GM12878 (cell line): ENCODE data around the gene KLHDC1. TPM values are rescaled to one million over a fixed set of nuclear protein-coding genes. Genes with fewer than 3 reads are reported as not detected.
A peak's percentile ranks its signal among the peaks of the same experiment; 100 is the strongest.

Source experiments
- ATAC-seq: fragments of 200-7000 bp; cut with Tn5 transposase; 3 replicates; pipeline ENCODE4 v1.9.1; 2020; ENCODE audit warnings: mild to moderate bottlenecking, moderate library complexity
- BruUV-seq: library from RNA; stranded (reverse); fragments of 400-500 nt; replicated peaks from 2 replicates; lab custom pipeline; 2021; lab: Mats Ljungman, UMichigan
- CTCF ChIA-PET: fragments of 300-600 bp; sonication (Branson Sonifier 250); formaldehyde crosslinking; extraction: SDS; loops from one replicate; lab custom pipeline; 2021; ENCODE audit warnings: inconsistent platforms; lab: Yijun Ruan, JAX
- POLR2A ChIA-PET: fragments of 350-600 bp; formaldehyde crosslinking; extraction: SDS; loops from one replicate; lab custom pipeline; 2021; ENCODE audit warnings: inconsistent platforms; lab: Charles Lee
- RAD21 ChIA-PET: fragments of 300-600 bp; sonication (Branson Sonifier 250); formaldehyde crosslinking; loops from one replicate; lab custom pipeline; 2023; ENCODE audit warnings: antibody characterized with exemption; ENCODE audit not compliant: unreplicated experiment; lab: Charles Lee
- SMC1A ChIA-PET: fragments of 300-600 bp; sonication (Branson Sonifier 250); formaldehyde crosslinking; loops from one replicate; lab custom pipeline; 2023; ENCODE audit not compliant: unreplicated experiment, uncharacterized antibody; lab: Charles Lee
- DNase-seq: peaks from one replicate; pipeline ENCODE4 v3.0.0-alpha.2; 2011; ENCODE audit warnings: low read depth, low spot score
- FAIRE-seq: peaks from 3 replicates; lab custom pipeline; 2011; peaks lifted over from hg19 to GRCh38; lab: Jason Lieb, UNC
- H2AFZ ChIP-seq: 2 replicates; pipeline ENCODE4 v1.6.0; 2011; ENCODE audit warnings: low read depth, low read length, control low read depth; ENCODE audit not compliant: control insufficient read depth
- H3K27ac ChIP-seq: 2 replicates; pipeline ENCODE4 v1.5.1; 2011; ENCODE audit warnings: control low read depth; ENCODE audit not compliant: control insufficient read depth, insufficient read depth
- H3K27me3 ChIP-seq, 2 experiments: replicated peaks in 1 of 2; 2 replicates each; pipeline versions ENCODE4 v1.6.0 to v1.6.1; 2011; ENCODE audit warnings: low read length in 1 of 2; ENCODE audit not compliant: control insufficient read depth in 2 of 2, insufficient read depth in 2 of 2
- H3K36me3 ChIP-seq, 2 experiments: 2 replicates each; pipeline ENCODE4 v1.5.1; 2011; ENCODE audit warnings: low read length in 1 of 2; ENCODE audit not compliant: control insufficient read depth in 2 of 2, insufficient read depth in 2 of 2
- H3K4me1 ChIP-seq: 2 replicates; pipeline ENCODE4 v1.6.1; 2011; ENCODE audit warnings: mild to moderate bottlenecking, low read length, moderate library complexity, mixed read lengths; ENCODE audit not compliant: control insufficient read depth, insufficient read depth
- H3K4me2 ChIP-seq: 2 replicates; pipeline ENCODE4 v1.6.0; 2011; ENCODE audit warnings: control low read depth; ENCODE audit not compliant: control insufficient read depth, insufficient read depth
- H3K4me3 ChIP-seq: fragments of 200-600 bp; sonication (generic); 2 replicates; pipeline ENCODE4 v1.5.1; 2016
- H3K79me2 ChIP-seq: 2 replicates; pipeline ENCODE4 v1.6.0; 2011; ENCODE audit warnings: low read length; ENCODE audit not compliant: control insufficient read depth, insufficient read depth
- H3K9ac ChIP-seq: 2 replicates; pipeline ENCODE4 v1.8.0; 2011; ENCODE audit warnings: low read length, control low read depth, mixed read lengths; ENCODE audit not compliant: control insufficient read depth, insufficient read depth
- H3K9me3 ChIP-seq: replicated peaks from 3 replicates; pipeline ENCODE4 v1.5.1; 2011; ENCODE audit warnings: mild to moderate bottlenecking, low read length; ENCODE audit not compliant: control insufficient read depth, insufficient read depth
- H4K20me1 ChIP-seq: 2 replicates; pipeline ENCODE4 v1.6.0; 2011; ENCODE audit not compliant: control insufficient read depth, insufficient read depth
- CREB1 ChIP-seq: IDR thresholded peaks from 2 replicates; pipeline ENCODE4 v1.6.1; 2012; ENCODE audit warnings: low read depth, mild to moderate bottlenecking, inconsistent platforms
- E4F1 ChIP-seq: fragments of 450-650 bp; IDR thresholded peaks from 2 replicates; pipeline ENCODE4 v1.6.1; 2018; ENCODE audit warnings: borderline replicate concordance, mild to moderate bottlenecking; ENCODE audit not compliant: partially characterized antibody
- ETV6 ChIP-seq, 2 experiments: fragments of 450-650 bp in 1 of 2; IDR thresholded peaks in 1 of 2; conservative IDR thresholded peaks in 1 of 2; 2 replicates each; pipeline ENCODE4 v1.6.1; 2014; ENCODE audit warnings: antibody characterized with exemption in 1 of 2, borderline replicate concordance in 1 of 2, low read depth in 1 of 2, mild to moderate bottlenecking in 1 of 2, moderate library complexity in 1 of 2
- HCFC1 ChIP-seq: fragments of 150-350 bp; IDR thresholded peaks from 2 replicates; pipeline ENCODE4 v1.6.1; 2014; ENCODE audit warnings: low read length
- KAT2A ChIP-seq: conservative IDR thresholded peaks from 2 replicates; pipeline ENCODE4 v1.6.1; 2011; ENCODE audit warnings: low read depth, low read length; ENCODE audit not compliant: control insufficient read depth
- LARP7 ChIP-seq: fragments of 450-650 bp; IDR thresholded peaks from 2 replicates; pipeline ENCODE4 v1.6.1; 2017; ENCODE audit warnings: mild to moderate bottlenecking
- NBN ChIP-seq: fragments of 450-650 bp; IDR thresholded peaks from 2 replicates; pipeline ENCODE4 v1.6.1; 2016
- PRDM15 ChIP-seq: fragments of 450-650 bp; formaldehyde crosslinking; IDR thresholded peaks from 2 replicates; pipeline ENCODE4 v1.4.0; 2020; ENCODE audit warnings: mild to moderate bottlenecking, moderate library complexity
- RUNX3 ChIP-seq: IDR thresholded peaks from 2 replicates; pipeline ENCODE4 v1.6.1; 2012; ENCODE audit warnings: low read length, inconsistent platforms
- SRF ChIP-seq, 2 experiments: IDR thresholded peaks; 2 replicates each; pipeline ENCODE4 v1.6.1; 2011; ENCODE audit warnings: low read depth in 2 of 2, low read length in 2 of 2, mild to moderate bottlenecking in 1 of 2, moderate library complexity in 1 of 2
- ZBTB40 ChIP-seq: fragments of 450-650 bp; IDR thresholded peaks from 2 replicates; pipeline ENCODE4 v1.6.1; 2016; ENCODE audit warnings: mild to moderate bottlenecking, moderate library complexity, borderline replicate concordance
- ZSCAN29 ChIP-seq: fragments of 450-650 bp; IDR thresholded peaks from 2 replicates; pipeline ENCODE4 v1.6.1; 2017; ENCODE audit warnings: mild to moderate bottlenecking, moderate library complexity
- WGBS: methylation state at CpG from one replicate; pipeline ENCODE4 v1.1.6; 2016; ENCODE audit warnings: low lambda C conversion rate; ENCODE audit not compliant: insufficient replicate concordance, insufficient coverage; ENCODE audit errors: missing lambda C conversion rate; 5-methylcytosine and 5-hydroxymethylcytosine counted together
- in situ Hi-C: fragments of 300-500 bp; cut with MboI; formaldehyde crosslinking; loops from 9 replicates; pipeline ENCODE4 v1.14.3; 2018; ENCODE audit warnings: mixed read lengths
- intact Hi-C: fragments of 100-400 bp; cut with micrococcal nuclease; formaldehyde crosslinking; loops from one replicate; pipeline ENCODE4 v1.14.2; 2022; ENCODE audit not compliant: unreplicated experiment
- polyA plus RNA-seq, 11 experiments: library from polyadenylated mRNA; depleted of rRNA in 4 of 11; unstranded in 6 of 11; stranded (reverse) in 5 of 11; fragments of >200 nt; fragmentation: Nextera tagmentation in 4 of 11; fragmentation: Illumina TruSeq in 1 of 11; extraction: Ambion mirVana in 4 of 11; extraction: Trizol in 1 of 11; gene quantifications; 1 replicate in 1 of 11; 2 replicates in 10 of 11; pipeline versions ENCODE4 v1.2.1 to v1.2.3, GENCODE V29; 2011 to 2016; ENCODE audit warnings: inconsistent platforms in 2 of 11, missing spikeins in 2 of 11, low read depth in 1 of 11
- total RNA-seq, 4 experiments: library from RNA; depleted of rRNA in 3 of 4; stranded (reverse); fragments of >200 nt in 3 of 4; fragmentation: Illumina TruSeq in 1 of 4; extraction: Trizol in 1 of 4; gene quantifications; 2 replicates each; pipeline versions ENCODE4 v1.2.1 to v1.2.3, GENCODE V29; 2013 to 2021

KLHDC1 gene
- total and polyA plus RNA-seq, 10 of the 15 experiments (the other 5 are each of a cell fraction or from before 2014, with no cell fraction given), result 0.22 to 0.98 (median 0.55) TPM

GRCh38 chr14:49691031-49691430 lies 1.9 kb upstream of the KLHDC1 start:
- H3K36me3 ChIP-seq, result no peaks in the 10 kb centered on the region
- 43% methylated on average over 4 of the region's 4 CpGs for WGBS
- DNase-seq (no peak), FAIRE-seq (no peak), ATAC-seq (no peak)
- SMC1A ChIA-PET, result no interaction called here
- H2AFZ ChIP-seq, result peak overlapping the region; percentile 32; the same call in 1 of the 2 replicates
- H3K9me3 ChIP-seq, result no peaks in the 10 kb centered on the region
- H3K27ac ChIP-seq, result no peak overlapping the region
- in situ Hi-C loops, result no loop called here
- POLR2A ChIA-PET, result interaction anchor here (0.5 to 2.5 kb wide), 4 partner anchors 78 to 176 kb away, joined by 4 to 9 read pairs (median 4); partner anchors contain the start of gene KLHDC2
- H3K9ac ChIP-seq, result no peak overlapping the region
- no peaks in the 10 kb centered on the region for H3K27me3 ChIP-seq
- H3K4me2 ChIP-seq, result no peak overlapping the region
- intact Hi-C loops, result no loop called here
- no peak overlapping the region for H3K4me3 ChIP-seq
- RAD21 ChIA-PET, result no interaction called here
- H4K20me1 ChIP-seq, result no peaks in the 10 kb centered on the region
- peaks cover 4% of the 10 kb centered on the region for H3K4me1 ChIP-seq
- CTCF ChIA-PET, result interaction anchor here (0.5 to 1.5 kb wide), 3 partner anchors 14 to 414 kb away, joined by 3 to 5 read pairs (median 3); partner anchors contain the start of gene NEMF
- H3K79me2 ChIP-seq, result peaks cover 12% of the 10 kb centered on the region
- no TSS peak for BruUV-seq
- TF ChIP-seq LARP7, result no peak
- TF ChIP-seq NBN, result no peak
- no peak for TF ChIP-seq ETV6 (conservative IDR thresholded peaks at IDR 0.05 in 1 of 2, IDR thresholded peaks at IDR 0.05 in 1 of 2; ENCODE audit: borderline replicate concordance in 1 of 2, low read depth in 1 of 2)
- no peak for TF ChIP-seq KAT2A
- TF ChIP-seq PRDM15 (CRISPR knock-in tag), result no peak
- TF ChIP-seq RUNX3, result no peak
- no peak for TF ChIP-seq ZBTB40
- TF ChIP-seq ZSCAN29, result no peak
- no peak for TF ChIP-seq CREB1
- TF ChIP-seq SRF (IDR thresholded peaks at IDR 0.05; ENCODE audit: low read depth in 2 of 2, low read length in 2 of 2), result no peak
- TF ChIP-seq E4F1, result no peak
- TF ChIP-seq HCFC1, result no peak
